ENCODE results near the gene RASEF.

GRCh38 chr9:83032065-83032625 lies 30.8 kb downstream of the RASEF start:
- no peak for TF ChIP-seq CTCF (IDR thresholded peaks at IDR 0.05; ENCODE audit: low read depth, low read length)
- no peak for TF ChIP-seq POLR2A (IDR thresholded peaks at IDR 0.05; ENCODE audit: extremely low read depth, insufficient read length)

Data from NB4 (cell line).